GM21737 (cell line): Measurements from ENCODE around the gene BMAL1.

Experiments used
- ATAC-seq: cut with Tn5 transposase; IDR thresholded peaks from one replicate; pipeline ENCODE4 v1.9.1; 2021; ENCODE audit warnings: mild to moderate bottlenecking, moderate library complexity; ENCODE audit not compliant: unreplicated experiment

The BMAL1 gene

GRCh38 chr11:13314676-13315394, 37.2 kb downstream of the BMAL1 start:
- no peak for ATAC-seq

GRCh38 chr11:13315517-13316432, 38.2 kb downstream of the BMAL1 start:
- ATAC-seq: no peak

- no peak for ATAC-seq
Observed at GRCh38 chr11:13316528-13316961, 39.0 kb downstream of the BMAL1 start.

- no peak for ATAC-seq
Observed at GRCh38 chr11:13317293-13318080, 39.9 kb downstream of the BMAL1 start.

GRCh38 chr11:13318498-13319295, 41.1 kb downstream of the BMAL1 start:
- peak; percentile 81 for ATAC-seq

- ATAC-seq: no peak
Observed at GRCh38 chr11:13320688-13321087, 43.1 kb downstream of the BMAL1 start.

GRCh38 chr11:13321431-13321830, 43.8 kb downstream of the BMAL1 start:
- ATAC-seq: no peak

- ATAC-seq: no peak
Observed at GRCh38 chr11:13324141-13324540, 46.6 kb downstream of the BMAL1 start.

- ATAC-seq: no peak
Observed at GRCh38 chr11:13324709-13325108, 47.1 kb downstream of the BMAL1 start.

GRCh38 chr11:13327421-13327820, 49.8 kb downstream of the BMAL1 start:
- ATAC-seq: no peak

- no peak for ATAC-seq
Observed at GRCh38 chr11:13328286-13328685, 50.7 kb downstream of the BMAL1 start.

GRCh38 chr11:13329670-13330356, 52.2 kb downstream of the BMAL1 start:
- no peak for ATAC-seq

- ATAC-seq: no peak
Observed at GRCh38 chr11:13332124-13332523, 54.5 kb downstream of the BMAL1 start.

- peak; percentile 35 for ATAC-seq
Observed at GRCh38 chr11:13333456-13333957, 55.9 kb downstream of the BMAL1 start.

- ATAC-seq: no peak
Observed at GRCh38 chr11:13334034-13334786, 56.6 kb downstream of the BMAL1 start.

GRCh38 chr11:13335319-13335718, 57.7 kb downstream of the BMAL1 start:
- ATAC-seq: peak; percentile 42

- no peak for ATAC-seq
Observed at GRCh38 chr11:13336246-13336878, 58.8 kb downstream of the BMAL1 start.

GRCh38 chr11:13338019-13338426, 60.4 kb downstream of the BMAL1 start:
- no peak for ATAC-seq
